Nephron (organoid): Measurements from ENCODE around the gene C11orf71.

ENCODE experiments used
- H3K27ac Mint-ChIP-seq, 3 experiments: 2 replicates each; pipeline ENCODE4 v1.8.0; 2020; ENCODE audit warnings: mixed read lengths in 3 of 3, mild to moderate bottlenecking in 2 of 3, moderate library complexity in 1 of 3
- H3K27me3 Mint-ChIP-seq: 2 replicates; pipeline ENCODE4 v1.8.0; 2021; ENCODE audit warnings: low read depth, mild to moderate bottlenecking, moderate library complexity, mixed read lengths
- H3K36me3 Mint-ChIP-seq: 2 replicates; pipeline ENCODE4 v1.8.0; 2020; ENCODE audit warnings: low read depth, mixed read lengths
- H3K4me1 Mint-ChIP-seq: 2 replicates; pipeline ENCODE4 v1.8.0; 2020; ENCODE audit warnings: mixed read lengths
- H3K4me3 Mint-ChIP-seq, 3 experiments: 2 replicates each; pipeline ENCODE4 v1.8.0; 2020; ENCODE audit warnings: mild to moderate bottlenecking in 3 of 3, mixed read lengths in 3 of 3, moderate library complexity in 2 of 3
- H3K9me3 Mint-ChIP-seq: 2 replicates; pipeline ENCODE4 v1.8.0; 2020; ENCODE audit warnings: mixed read lengths
- TF ChIP-seq, protein P1 (sequence below), 3 experiments: fragments of 200-600 bp; sonication (generic); IDR thresholded peaks; one replicate each; pipeline ENCODE4 v1.5.0; 2021; ENCODE audit warnings: antibody characterized with exemption in 3 of 3; ENCODE audit not compliant: unreplicated experiment in 3 of 3

Gene C11orf71

GRCh38 chr11:114442536-114442935 is 42.2 kb upstream of the C11orf71 start:
- TF ChIP-seq, protein P1, sequence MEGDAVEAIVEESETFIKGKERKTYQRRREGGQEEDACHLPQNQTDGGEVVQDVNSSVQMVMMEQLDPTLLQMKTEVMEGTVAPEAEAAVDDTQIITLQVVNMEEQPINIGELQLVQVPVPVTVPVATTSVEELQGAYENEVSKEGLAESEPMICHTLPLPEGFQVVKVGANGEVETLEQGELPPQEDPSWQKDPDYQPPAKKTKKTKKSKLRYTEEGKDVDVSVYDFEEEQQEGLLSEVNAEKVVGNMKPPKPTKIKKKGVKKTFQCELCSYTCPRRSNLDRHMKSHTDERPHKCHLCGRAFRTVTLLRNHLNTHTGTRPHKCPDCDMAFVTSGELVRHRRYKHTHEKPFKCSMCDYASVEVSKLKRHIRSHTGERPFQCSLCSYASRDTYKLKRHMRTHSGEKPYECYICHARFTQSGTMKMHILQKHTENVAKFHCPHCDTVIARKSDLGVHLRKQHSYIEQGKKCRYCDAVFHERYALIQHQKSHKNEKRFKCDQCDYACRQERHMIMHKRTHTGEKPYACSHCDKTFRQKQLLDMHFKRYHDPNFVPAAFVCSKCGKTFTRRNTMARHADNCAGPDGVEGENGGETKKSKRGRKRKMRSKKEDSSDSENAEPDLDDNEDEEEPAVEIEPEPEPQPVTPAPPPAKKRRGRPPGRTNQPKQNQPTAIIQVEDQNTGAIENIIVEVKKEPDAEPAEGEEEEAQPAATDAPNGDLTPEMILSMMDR (IDR thresholded peaks at IDR 0.05; ENCODE audit: unreplicated experiment in 3 of 3), result no peak
- Mint-ChIP-seq H3K4me3 (no peak overlapping the region), H3K27me3 (no peaks in the 10 kb centered on the region), H3K27ac (peak overlapping the region in 2 of 3 experiments; percentile 26 to 27), H3K36me3 (peaks cover 29% of the 10 kb centered on the region), H3K9me3 (no peaks in the 10 kb centered on the region), H3K4me1 (peaks cover 28% of the 10 kb centered on the region)

GRCh38 chr11:114441921-114442320 is 41.6 kb upstream of the C11orf71 start:
- peak overlapping the region; percentile 51 to 82 (median 62) for H3K27ac Mint-ChIP-seq

GRCh38 chr11:114440971-114441763 is 40.9 kb upstream of the C11orf71 start:
- Mint-ChIP-seq H3K27me3 (no peaks in the 10 kb centered on the region), H3K36me3 (peaks cover 18% of the 10 kb centered on the region), H3K9me3 (no peaks in the 10 kb centered on the region), H3K4me3 (peak overlapping the region; percentile 75 to 87 (median 75)), H3K27ac (peak overlapping the region; percentile 51 to 82 (median 62)), H3K4me1 (peaks cover 28% of the 10 kb centered on the region)
- TF ChIP-seq, protein P1 (IDR thresholded peaks at IDR 0.05; ENCODE audit: unreplicated experiment in 3 of 3), result no peak

More at GRCh38 chr11:114441921-114442320, 41.6 kb upstream of the C11orf71 start:
- Mint-ChIP-seq H3K4me1 (peaks cover 28% of the 10 kb centered on the region), H3K27me3 (no peaks in the 10 kb centered on the region), H3K36me3 (peaks cover 24% of the 10 kb centered on the region), H3K9me3 (no peaks in the 10 kb centered on the region), H3K4me3 (peak overlapping the region; percentile 75 to 87 (median 75))
- TF ChIP-seq, protein P1 (IDR thresholded peaks at IDR 0.05; ENCODE audit: unreplicated experiment in 3 of 3), result no peak

- Mint-ChIP-seq H3K4me3 (peak overlapping the region; percentile 96 to 100 (median 97)), H3K27me3 (no peaks in the 10 kb centered on the region), H3K9me3 (no peaks in the 10 kb centered on the region), H3K27ac (peak overlapping the region; percentile 65 to 96 (median 90)), H3K36me3 (peaks cover 14% of the 10 kb centered on the region), H3K4me1 (peaks cover 28% of the 10 kb centered on the region)
- TF ChIP-seq, protein P1 (IDR thresholded peaks at IDR 0.05; ENCODE audit: unreplicated experiment in 3 of 3), result no peak
These were observed 40.0 kb upstream of the C11orf71 start for GRCh38 chr11:114440121-114440860.

DNA sequence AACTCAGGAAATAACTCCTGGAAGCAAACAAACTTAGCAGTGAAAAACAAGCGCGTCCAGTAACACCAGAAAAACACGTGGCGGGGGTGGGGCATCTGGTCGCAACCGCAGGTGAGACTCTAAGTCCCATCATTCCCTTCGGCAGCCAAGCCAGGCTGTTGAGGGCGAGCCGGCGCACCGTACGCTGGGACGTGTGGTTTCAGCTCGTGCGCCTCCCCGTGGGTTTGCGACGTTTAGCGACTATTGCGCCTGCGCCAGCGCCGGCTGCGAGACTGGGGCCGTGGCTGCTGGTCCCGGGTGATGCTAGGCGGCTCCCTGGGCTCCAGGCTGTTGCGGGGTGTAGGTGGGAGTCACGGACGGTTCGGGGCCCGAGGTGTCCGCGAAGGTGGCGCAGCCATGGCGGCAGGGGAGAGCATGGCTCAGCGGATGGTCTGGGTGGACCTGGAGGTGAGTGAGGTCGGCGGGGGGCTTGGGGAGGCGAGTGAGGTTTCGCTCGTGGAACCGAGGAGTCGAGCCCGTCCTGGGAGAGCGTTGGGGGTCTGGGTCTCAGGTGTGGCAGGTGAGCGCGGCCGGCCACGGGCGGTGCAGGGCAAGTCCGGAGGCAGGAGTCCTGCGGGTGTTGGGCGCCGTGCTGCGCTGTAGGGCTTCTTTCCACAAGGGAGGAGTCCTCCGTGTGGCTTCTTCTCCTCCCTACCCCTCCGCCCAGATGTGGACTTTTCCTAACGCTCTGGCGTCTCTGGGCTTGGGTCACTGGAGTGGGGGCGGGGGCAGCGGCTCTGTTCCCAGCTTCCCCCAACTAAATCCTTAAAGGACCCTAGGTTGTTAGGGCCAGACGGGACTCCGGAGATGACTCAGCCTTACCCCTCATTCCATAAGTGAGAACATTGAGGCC is 39.2 kb upstream of the C11orf71 start, which contains the start of gene REXO2:
REXO2 (plus strand) TSS at position 239 of the 892 bp plus-strand sequence; CDS start at position 301, 62 bp downstream.
- H3K27me3 Mint-ChIP-seq, result no peaks in the 10 kb centered on the region

More for the DNA sequence above, 39.2 kb upstream of the C11orf71 start, which contains the start of gene REXO2:
- Mint-ChIP-seq H3K9me3 (no peaks in the 10 kb centered on the region), H3K27ac (peak within 1 kb of the TSS; percentile 65 to 96 (median 90)), H3K36me3 (peaks cover 6% of the 10 kb centered on the region), H3K4me3 (peak within 1 kb of the TSS; percentile 96 to 100 (median 97)), H3K4me1 (peaks cover 28% of the 10 kb centered on the region)
- TF ChIP-seq, protein P1 (IDR thresholded peaks at IDR 0.05; ENCODE audit: unreplicated experiment in 3 of 3), result peak in 2 of 3 experiments; percentile 23 to 24
